C4-2B (cell line): ENCODE results near the gene PHOSPHO2.

ENCODE experiments used
- CTCF ChIP-seq: fragments of 450-650 bp; conservative IDR thresholded peaks from 2 replicates; pipeline ENCODE4 v1.5.1; 2017; ENCODE audit warnings: mild to moderate bottlenecking
- ZFX ChIP-seq: fragments of 450-650 bp; IDR thresholded peaks from 2 replicates; pipeline ENCODE4 v1.6.1; 2017

- no peak for TF ChIP-seq CTCF
- no peak for TF ChIP-seq ZFX
Measured at GRCh38 chr2:169713331-169713730, 19.1 kb downstream of the PHOSPHO2 start.
